Stimulated activated CD4-positive, alpha-beta T cell treated with anti-CD3 and anti-CD28 coated beads, Interleukin-1b, Interleukin-23, amount 100 ng/mL, for 24 hours (primary cell): Measurements from ENCODE around the gene ADRA2A.

ENCODE experiments used
- DNase-seq, 4 experiments: peaks; one replicate each; pipeline ENCODE4 v3.0.0-alpha.2; 2020; ENCODE audit warnings: low read depth in 4 of 4, low spot score in 1 of 4

Gene ADRA2A

DNA sequence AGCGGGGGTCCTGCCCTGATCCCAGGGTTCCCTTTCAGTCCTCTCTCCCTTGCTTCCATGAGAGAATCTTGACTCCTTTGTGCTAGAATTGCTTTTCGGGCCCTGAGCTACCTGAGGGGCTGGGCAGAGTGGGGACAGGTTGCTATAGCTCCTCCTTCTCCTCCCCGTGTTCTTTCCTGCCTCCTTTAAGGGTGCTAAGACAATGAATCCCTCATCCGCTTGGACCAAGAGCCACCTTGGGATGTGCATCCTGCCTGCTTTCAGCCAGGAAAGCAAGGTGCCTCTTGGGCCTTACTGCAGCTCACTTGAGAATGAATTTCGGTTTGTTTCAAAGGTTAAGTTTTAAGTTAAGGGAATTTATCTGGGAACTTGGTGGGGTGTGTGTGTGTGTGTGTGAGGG lies 53.6 kb downstream of the ADRA2A start:
- DNase-seq: no peak
